H1 (cell line): ENCODE measurements around the gene TMEM163. TPM values are rescaled to one million over a fixed set of nuclear protein-coding genes. Genes with fewer than 3 reads are reported as not detected.

Source experiments
- CTCF ChIA-PET: fragments of 300-600 bp; sonication (Branson Sonifier 250); formaldehyde crosslinking; loops from one replicate; lab custom pipeline; 2021; ENCODE audit not compliant: partially characterized antibody; lab: Charles Lee
- POLR2A ChIA-PET: fragments of 300-600 bp; sonication (Branson Sonifier 250); formaldehyde crosslinking; loops from one replicate; lab custom pipeline; 2021; ENCODE audit warnings: inconsistent platforms; ENCODE audit not compliant: partially characterized antibody; lab: Charles Lee
- DNase-seq, 2 experiments: peaks; one replicate each; pipeline versions ENCODE4 v3.0.0 to v3.0.0-alpha.2; 2010 to 2022; ENCODE audit warnings: low spot score in 2 of 2, low read depth in 1 of 2, mixed read lengths in 1 of 2
- FAIRE-seq: peaks from 2 replicates; lab custom pipeline; 2011; peaks lifted over from hg19 to GRCh38; lab: Jason Lieb, UNC
- H2AFZ ChIP-seq: 2 replicates; pipeline ENCODE4 v1.8.1; 2012; ENCODE audit warnings: low read length, inconsistent platforms
- H2AK5ac ChIP-seq: 2 replicates; pipeline ENCODE4 v1.6.1; 2013; ENCODE audit warnings: low read depth, low read length
- H2BK120ac ChIP-seq: replicated peaks from 2 replicates; pipeline ENCODE3; 2013; ENCODE audit warnings: low read depth, low read length, inconsistent platforms
- H2BK12ac ChIP-seq: 2 replicates; pipeline ENCODE4 v1.6.1; 2013; ENCODE audit warnings: low read depth, low read length
- H2BK15ac ChIP-seq: 2 replicates; pipeline ENCODE4 v1.6.1; 2013; ENCODE audit warnings: low read length
- H2BK20ac ChIP-seq: 2 replicates; pipeline ENCODE4 v1.6.1; 2013; ENCODE audit warnings: low read length
- H2BK5ac ChIP-seq: 2 replicates; pipeline ENCODE4 v1.6.1; 2013; ENCODE audit warnings: low read depth, low read length
- H3K14ac ChIP-seq: 2 replicates; pipeline ENCODE4 v1.6.1; 2013; ENCODE audit warnings: inconsistent platforms; ENCODE audit not compliant: insufficient read length
- H3K18ac ChIP-seq: 2 replicates; pipeline ENCODE4 v1.6.1; 2013; ENCODE audit warnings: low read length; ENCODE audit errors: extremely low read depth
- H3K23ac ChIP-seq: 2 replicates; pipeline ENCODE4 v1.6.1; 2013; ENCODE audit warnings: inconsistent platforms; ENCODE audit not compliant: insufficient read length
- H3K23me2 ChIP-seq: 2 replicates; pipeline ENCODE4 v1.6.1; 2013; ENCODE audit warnings: low read depth, low read length
- H3K27ac ChIP-seq: 2 replicates; pipeline ENCODE4 v1.6.1; 2011; ENCODE audit warnings: low read depth, low read length, inconsistent platforms
- H3K27me3 ChIP-seq, 4 experiments: replicated peaks in 1 of 4; 1 replicate in 1 of 4; 2 replicates in 3 of 4; pipeline versions ENCODE4 v1.6.1 to v1.8.1; 2011 to 2013; ENCODE audit warnings: low read length in 3 of 4, mild to moderate bottlenecking in 3 of 4, inconsistent platforms in 2 of 4, mixed read lengths in 2 of 4, moderate library complexity in 1 of 4; ENCODE audit not compliant: control insufficient read depth in 3 of 4, insufficient read depth in 3 of 4; ENCODE audit errors: extremely low read depth in 1 of 4
- H3K36me3 ChIP-seq, 4 experiments: 2 replicates each; pipeline versions ENCODE4 v1.6.1 to v1.8.1; 2011 to 2013; ENCODE audit warnings: mild to moderate bottlenecking in 4 of 4, low read length in 3 of 4, moderate library complexity in 2 of 4, control low read depth in 1 of 4, inconsistent platforms in 1 of 4; ENCODE audit not compliant: insufficient read depth in 4 of 4, control insufficient read depth in 2 of 4
- H3K4ac ChIP-seq: replicated peaks from 2 replicates; pipeline ENCODE3; 2013; ENCODE audit warnings: low read length, low read depth, mixed read lengths, inconsistent platforms; ENCODE audit not compliant: insufficient read length
- H3K4me1 ChIP-seq, 4 experiments: replicated peaks in 1 of 4; 1 replicate in 1 of 4; 2 replicates in 3 of 4; pipeline versions ENCODE4 v1.6.1 to v1.8.1; 2011 to 2013; ENCODE audit warnings: low read length in 3 of 4, inconsistent platforms in 2 of 4, mixed read lengths in 1 of 4; ENCODE audit not compliant: insufficient read depth in 4 of 4, control insufficient read depth in 3 of 4
- H3K4me2 ChIP-seq, 2 experiments: 2 replicates each; pipeline versions ENCODE4 v1.6.1 to v1.8.1; 2011 to 2013; ENCODE audit warnings: low read depth in 2 of 2, low read length in 2 of 2, control low read depth in 1 of 2, inconsistent platforms in 1 of 2, mild to moderate bottlenecking in 1 of 2; ENCODE audit not compliant: insufficient read depth in 1 of 2
- H3K4me3 ChIP-seq, 4 experiments: fragments of 200-600, 300-600 bp in 1 of 4; sonication (generic), shearing (Covaris generic), sonication (Bioruptor Twin) in 1 of 4; 2 replicates each; pipeline versions ENCODE4 v1.5.1 to v1.8.1; 2011 to 2016; ENCODE audit warnings: low read length in 4 of 4, low read depth in 3 of 4, control low read depth in 2 of 4, inconsistent platforms in 2 of 4, mild to moderate bottlenecking in 2 of 4, mixed read lengths in 1 of 4, moderate library complexity in 1 of 4; ENCODE audit not compliant: insufficient read depth in 2 of 4; ENCODE audit errors: extremely low read depth in 1 of 4
- H3K56ac ChIP-seq: replicated peaks from 2 replicates; pipeline ENCODE3; 2013; ENCODE audit warnings: low read depth, mild to moderate bottlenecking, mixed read lengths, low read length, inconsistent platforms; ENCODE audit not compliant: insufficient read length
- H3K79me1 ChIP-seq: 2 replicates; pipeline ENCODE4 v1.6.1; 2013; ENCODE audit warnings: low read depth, low read length, control low read depth
- H3K79me2 ChIP-seq, 2 experiments: 2 replicates each; pipeline versions ENCODE4 v1.6.1 to v1.8.1; 2012 to 2013; ENCODE audit warnings: low read length in 2 of 2, mild to moderate bottlenecking in 2 of 2, inconsistent platforms in 1 of 2; ENCODE audit not compliant: insufficient read depth in 2 of 2, control insufficient read depth in 1 of 2
- H3K9ac ChIP-seq, 4 experiments: replicated peaks in 1 of 4; 1 replicate in 1 of 4; 2 replicates in 3 of 4; pipeline versions ENCODE4 v1.6.1 to v1.8.1; 2011 to 2013; ENCODE audit warnings: low read depth in 3 of 4, low read length in 3 of 4, control low read depth in 2 of 4, mild to moderate bottlenecking in 2 of 4, moderate library complexity in 2 of 4, inconsistent platforms in 1 of 4; ENCODE audit errors: extremely low read depth in 1 of 4
- H3K9me3 ChIP-seq, 2 experiments: 2 replicates each; pipeline versions ENCODE4 v1.6.1 to v1.8.1; 2012 to 2013; ENCODE audit warnings: mild to moderate bottlenecking in 2 of 2, moderate library complexity in 2 of 2, control low read depth in 1 of 2, inconsistent platforms in 1 of 2, low read depth in 1 of 2, low read length in 1 of 2, mixed read lengths in 1 of 2; ENCODE audit not compliant: insufficient read depth in 2 of 2
- H4K20me1 ChIP-seq, 2 experiments: replicated peaks in 1 of 2; 2 replicates each; pipeline versions ENCODE3 to v1.8.1; 2011 to 2013; ENCODE audit warnings: inconsistent platforms in 2 of 2, low read length in 2 of 2, mild to moderate bottlenecking in 1 of 2; ENCODE audit not compliant: insufficient read depth in 2 of 2, control insufficient read depth in 1 of 2
- H4K5ac ChIP-seq: 2 replicates; pipeline ENCODE4 v1.6.1; 2013; ENCODE audit warnings: low read length, low read depth, mixed read lengths, inconsistent platforms; ENCODE audit not compliant: insufficient read length
- H4K8ac ChIP-seq: 2 replicates; pipeline ENCODE4 v1.8.0; 2013; ENCODE audit warnings: mild to moderate bottlenecking, moderate library complexity, low read length, inconsistent platforms; ENCODE audit not compliant: insufficient read depth; ENCODE audit errors: extremely low read depth
- H4K91ac ChIP-seq: replicated peaks from 2 replicates; pipeline ENCODE3; 2013; ENCODE audit warnings: low read length, mixed read lengths, inconsistent platforms; ENCODE audit not compliant: insufficient read length
- ATF2 ChIP-seq: IDR thresholded peaks from 2 replicates; pipeline ENCODE4 v1.6.1; 2012; ENCODE audit warnings: low read length, inconsistent platforms
- CBX8 ChIP-seq: fragments of 300-800, 300-1000 bp; sonication (generic); IDR thresholded peaks from 2 replicates; pipeline ENCODE4 v1.7.1; 2016; ENCODE audit warnings: low read depth, low read length, borderline replicate concordance
- CHD1 ChIP-seq: IDR thresholded peaks from 2 replicates; pipeline ENCODE4 v1.6.1; 2012; ENCODE audit warnings: low read depth, low read length, improper control_type of control experiment
- EP300 ChIP-seq, 2 experiments: IDR thresholded peaks; 1 replicate in 1 of 2; 2 replicates in 1 of 2; pipeline ENCODE4 v1.6.1; 2011 to 2012; ENCODE audit warnings: low read depth in 2 of 2, low read length in 2 of 2, mild to moderate bottlenecking in 2 of 2, borderline replicate concordance in 1 of 2, inconsistent platforms in 1 of 2, moderate library complexity in 1 of 2
- FOSL1 ChIP-seq: IDR thresholded peaks from 2 replicates; pipeline ENCODE4 v1.6.1; 2011; ENCODE audit warnings: mild to moderate bottlenecking, low read depth, low read length, moderate library complexity; ENCODE audit not compliant: insufficient read depth
- JUND ChIP-seq: IDR thresholded peaks from 2 replicates; pipeline ENCODE4 v1.6.1; 2011; ENCODE audit warnings: mild to moderate bottlenecking, improper control_type of control experiment, low read length
- KDM5A ChIP-seq: fragments of 200-600 bp; IDR thresholded peaks from 2 replicates; pipeline ENCODE4 v1.7.1; 2012; ENCODE audit warnings: mild to moderate bottlenecking, low read length, inconsistent platforms, mixed read lengths
- NRF1 ChIP-seq: IDR thresholded peaks from 2 replicates; pipeline ENCODE4 v1.6.1; 2011; ENCODE audit warnings: mild to moderate bottlenecking, low read depth, low read length, improper control_type of control experiment
- RNF2 ChIP-seq: fragments of 200-900, 300-1000 bp; sonication (generic); IDR thresholded peaks from 2 replicates; pipeline ENCODE4 v1.7.1; 2016; ENCODE audit warnings: borderline replicate concordance, low read depth, mild to moderate bottlenecking, antibody characterized with exemption, low read length; ENCODE audit not compliant: poor library complexity, severe bottlenecking; ENCODE audit errors: missing control alignments
- SP4 ChIP-seq: IDR thresholded peaks from 2 replicates; pipeline ENCODE4 v1.6.1; 2012; ENCODE audit warnings: low read length, inconsistent platforms
- TAF7 ChIP-seq: optimal IDR thresholded peaks from 2 replicates; pipeline ENCODE3; 2011; ENCODE audit warnings: low read depth, mild to moderate bottlenecking, inconsistent platforms, low read length, moderate library complexity, borderline replicate concordance
- YY1 ChIP-seq: IDR thresholded peaks from 2 replicates; pipeline ENCODE4 v1.6.1; 2011; ENCODE audit warnings: low read depth, mild to moderate bottlenecking, low read length
- WGBS, 2 experiments: shearing (Covaris generic) in 1 of 2; methylation state at CpG; one replicate each; pipeline versions ENCODE4 v1.1.6 to v1.1.7; 2013 to 2015; ENCODE audit warnings: low lambda C conversion rate in 2 of 2, mixed read lengths in 2 of 2, inconsistent platforms in 1 of 2, low coverage in 1 of 2, missing lambda C conversion rate in 1 of 2; ENCODE audit not compliant: insufficient replicate concordance in 2 of 2, insufficient coverage in 1 of 2, insufficient read length in 1 of 2; ENCODE audit errors: extremely low coverage in 1 of 2, missing lambda C conversion rate in 1 of 2; 5-methylcytosine and 5-hydroxymethylcytosine counted together
- polyA plus RNA-seq, 7 experiments: library from polyadenylated mRNA; depleted of rRNA in 3 of 7; stranded (reverse) in 5 of 7; unstranded in 2 of 7; fragments of >200 nt in 5 of 7; fragments of 200-250 nt in 2 of 7; gene quantifications; 1 replicate in 5 of 7; 2 replicates in 1 of 7; 4 replicates in 1 of 7; pipeline versions ENCODE4 v1.2.1 to v1.2.3, GENCODE V29; 2011 to 2013; ENCODE audit warnings: missing spikeins in 2 of 7, mixed read lengths in 2 of 7
- total RNA-seq: library from RNA; stranded (reverse); fragmentation: NEBNext Ultra II Directional; extraction: Animal tissue kit (Norgen Biotek cat#: 25700); gene quantifications from 2 replicates; pipeline ENCODE4 v1.2.1, GENCODE V29; 2021

TMEM163 gene
- total and polyA plus RNA-seq, 2 of the 8 experiments (the other 6 are each of a cell fraction or from before 2014, with no cell fraction given): 2.8 to 3.2 TPM

DNA sequence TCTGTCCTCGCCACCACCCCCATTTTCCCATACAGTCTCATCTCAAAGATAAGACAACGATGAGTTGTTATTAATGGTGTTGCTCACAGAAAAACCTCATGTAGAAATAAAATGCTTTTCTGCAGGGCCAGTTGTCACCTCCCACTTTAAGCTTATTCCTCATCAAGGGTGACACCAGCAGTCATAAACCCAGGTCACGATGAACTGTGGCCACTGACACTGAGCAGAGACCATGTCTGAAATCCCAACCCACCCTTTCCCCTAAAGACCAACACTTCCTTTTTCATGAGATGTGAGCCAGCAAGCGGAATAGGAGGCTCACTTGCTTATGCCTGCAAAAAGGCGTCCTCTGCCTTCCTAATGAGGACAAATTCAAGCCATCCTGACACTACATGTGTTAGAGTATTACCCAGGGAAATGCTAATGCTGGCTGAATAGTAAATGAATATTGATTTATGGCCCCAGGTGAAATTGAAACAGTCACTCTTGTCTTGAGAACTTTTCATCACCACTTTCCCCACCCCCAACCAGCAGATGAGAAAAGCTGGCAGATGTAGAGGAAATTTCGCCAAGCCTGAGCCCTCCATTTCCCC, 236.6 kb downstream of the TMEM163 start:
- Histone ChIP-seq H2BK15ac (no peak overlapping the region), H4K91ac (no peak overlapping the region), H2AK5ac (no peak overlapping the region), H3K18ac (no peak overlapping the region), H3K14ac (no peak overlapping the region), H3K23me2 (no peaks in the 10 kb centered on the region), H3K4ac (no peak overlapping the region), H3K4me2 (no peak overlapping the region), H3K9ac (no peak overlapping the region), H2BK120ac (no peak overlapping the region), H2BK5ac (no peak overlapping the region), H3K23ac (no peak overlapping the region), H2BK20ac (no peak overlapping the region), H3K27ac (no peak overlapping the region), H3K4me3 (no peak overlapping the region), H2BK12ac (no peak overlapping the region), H3K9me3 (no peaks in the 10 kb centered on the region), H4K8ac (no peak overlapping the region), H3K79me1 (no peaks in the 10 kb centered on the region), H3K4me1 (no peaks in the 10 kb centered on the region), H3K79me2 (no peaks in the 10 kb centered on the region), H2AFZ (no peak overlapping the region), H3K56ac (no peak overlapping the region), H3K36me3 (no peaks in the 10 kb centered on the region), H4K20me1 (no peaks in the 10 kb centered on the region), H3K27me3 (no peaks in the 10 kb centered on the region; a peak in 1 of 7 replicates), H4K5ac (no peak overlapping the region)
- 86% methylated on average over 6 of the region's 6 CpGs; no CpG with 5 or more reads in 1 of the 2 experiments for WGBS, 2 experiments
- POLR2A ChIA-PET: no interaction called here
- no peak for DNase-seq
- CTCF ChIA-PET: interaction anchor here (1.4 to 3.2 kb wide), 4 partner anchors 8 to 86 kb away, joined by 3 to 12 read pairs (median 4); no protein-coding TSS in a partner anchor
- no peak for FAIRE-seq
- TF ChIP-seq CHD1 (no peak), ATF2 (no peak), FOSL1 (no peak), TAF7 (no peak), YY1 (no peak), RNF2 (no peak), JUND (no peak), KDM5A (no peak), EP300 (IDR thresholded peaks at IDR 0.05; ENCODE audit: borderline replicate concordance in 1 of 2, low read depth in 2 of 2, low read length in 2 of 2) (no peak), CBX8 (no peak), SP4 (no peak), NRF1 (no peak)
